GM04504 (cell line): Measurements from ENCODE around the gene SLC35F3.

Experiments used
- DNase-seq: peaks from one replicate; pipeline ENCODE4 v3.0.0-alpha.2; 2012; ENCODE audit warnings: low read depth

The SLC35F3 gene

GRCh38 chr1:234258071-234258470, 353.6 kb downstream of the SLC35F3 start:
- DNase-seq: no peak

- no peak for DNase-seq
Observed at GRCh38 chr1:234260578-234260977, 356.1 kb downstream of the SLC35F3 start.

- no peak for DNase-seq
Observed at GRCh38 chr1:234261545-234261944, 357.1 kb downstream of the SLC35F3 start.

DNA sequence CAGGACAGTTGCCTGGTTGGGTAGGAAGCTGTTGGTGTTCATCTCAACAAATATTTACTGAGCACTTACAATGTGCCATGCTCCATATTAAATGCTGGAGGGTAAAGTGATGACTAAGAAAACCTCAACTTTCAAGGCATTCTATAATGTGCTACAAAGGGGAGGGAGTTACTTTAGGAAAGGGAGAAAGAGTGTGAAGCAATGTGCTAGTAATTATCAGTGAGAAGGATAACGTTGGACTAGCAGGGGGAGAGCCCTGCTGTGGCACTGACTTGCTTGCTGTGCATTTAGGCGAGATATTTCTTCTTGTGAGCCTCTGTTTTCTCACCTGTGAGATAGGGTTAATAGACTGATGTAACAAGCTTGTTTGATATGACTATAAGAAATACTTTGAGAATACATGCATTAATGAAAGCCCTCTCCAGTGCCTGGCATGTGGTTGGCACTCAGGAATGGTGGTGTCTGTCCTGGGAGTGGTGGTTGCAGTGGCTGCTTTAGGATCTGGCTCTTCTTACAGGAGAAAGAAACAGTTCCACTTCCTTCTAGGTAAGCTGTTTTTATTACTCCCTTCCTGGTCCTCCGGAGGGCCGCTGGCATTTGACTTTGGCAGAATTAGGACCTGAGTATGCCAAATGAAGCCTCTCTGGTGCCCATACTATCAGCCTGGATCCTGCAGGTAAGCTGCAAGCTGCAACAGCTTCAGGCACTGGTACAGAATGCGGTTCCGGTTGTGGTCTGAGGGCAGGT, 357.7 kb downstream of the SLC35F3 start:
- DNase-seq: no peak

DNA sequence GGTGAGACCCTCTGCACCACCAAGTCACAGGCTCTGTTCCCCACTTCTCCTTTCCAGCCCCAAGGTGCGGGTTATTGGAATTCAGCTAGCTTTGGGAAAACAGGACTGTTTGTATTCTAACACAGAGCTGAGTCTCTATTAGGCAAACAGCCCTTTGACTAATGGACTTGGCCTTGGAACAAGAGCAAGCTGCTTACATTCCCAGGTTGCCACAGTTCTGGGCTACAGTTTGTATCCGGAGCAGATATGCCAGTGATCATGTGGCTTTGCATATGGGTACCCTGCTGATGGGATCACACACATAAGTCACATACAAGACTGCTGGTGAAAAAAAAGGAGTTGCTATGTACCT, 358.3 kb downstream of the SLC35F3 start:
- no peak for DNase-seq

- DNase-seq: no peak
Observed at GRCh38 chr1:234264832-234265231, 360.4 kb downstream of the SLC35F3 start.

- DNase-seq: no peak
Observed at GRCh38 chr1:234265321-234265720, 360.8 kb downstream of the SLC35F3 start.

GRCh38 chr1:234265861-234266260, 361.4 kb downstream of the SLC35F3 start:
- DNase-seq: no peak

DNA sequence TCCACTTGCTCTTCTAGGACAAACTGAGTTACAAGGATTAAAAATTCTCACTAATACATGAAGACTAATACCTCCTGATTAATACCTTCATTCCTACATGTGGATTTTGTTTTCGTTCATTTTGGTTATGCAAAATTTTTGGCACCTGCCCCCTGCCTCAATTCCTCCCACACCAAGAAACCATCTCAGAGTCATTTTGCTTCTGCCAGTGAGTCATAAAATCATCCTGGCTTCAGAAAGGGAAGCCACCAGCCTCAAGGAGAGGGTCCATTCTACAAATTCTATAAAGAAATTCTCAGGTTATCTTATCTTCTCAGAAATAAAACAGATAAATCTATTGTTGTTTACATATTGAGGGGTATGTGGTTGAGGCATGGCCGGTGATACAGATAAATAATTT, 365.6 kb downstream of the SLC35F3 start:
- no peak for DNase-seq

DNA sequence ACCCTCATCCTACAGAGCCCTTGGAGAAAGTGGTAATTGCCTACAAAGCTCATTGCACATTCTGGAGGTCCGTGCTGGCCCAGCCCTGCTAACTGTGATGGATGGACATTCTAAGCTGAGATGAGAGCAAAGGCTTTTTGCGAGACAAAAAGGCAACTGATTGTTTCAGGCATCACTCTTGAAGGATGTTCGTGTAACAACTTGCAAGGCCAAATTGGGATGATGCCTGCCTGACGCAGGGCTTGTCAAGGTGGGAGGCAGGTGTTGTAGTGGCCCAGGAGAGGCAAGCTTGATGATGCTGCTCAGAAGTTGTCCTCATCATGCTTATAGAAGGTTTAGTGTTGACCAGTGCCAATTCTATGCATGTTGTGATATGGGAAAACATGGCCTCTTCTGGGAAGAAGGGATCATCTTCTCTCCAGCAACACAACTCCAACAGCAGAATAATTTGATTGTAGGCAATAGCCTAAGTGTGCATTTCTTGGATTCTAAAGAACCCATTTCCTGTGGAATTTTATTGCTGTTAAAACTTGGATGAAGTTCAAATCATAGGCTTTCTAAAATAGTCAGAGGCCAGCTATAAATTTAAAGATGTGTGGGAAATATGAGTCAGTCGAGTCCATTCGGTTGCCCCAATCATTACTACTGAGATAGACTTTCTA, 366.2 kb downstream of the SLC35F3 start:
- no peak for DNase-seq

- no peak for DNase-seq
Observed at GRCh38 chr1:234271243-234271606, 366.7 kb downstream of the SLC35F3 start.

GRCh38 chr1:234272656-234273312, 368.3 kb downstream of the SLC35F3 start:
- DNase-seq: no peak

DNA sequence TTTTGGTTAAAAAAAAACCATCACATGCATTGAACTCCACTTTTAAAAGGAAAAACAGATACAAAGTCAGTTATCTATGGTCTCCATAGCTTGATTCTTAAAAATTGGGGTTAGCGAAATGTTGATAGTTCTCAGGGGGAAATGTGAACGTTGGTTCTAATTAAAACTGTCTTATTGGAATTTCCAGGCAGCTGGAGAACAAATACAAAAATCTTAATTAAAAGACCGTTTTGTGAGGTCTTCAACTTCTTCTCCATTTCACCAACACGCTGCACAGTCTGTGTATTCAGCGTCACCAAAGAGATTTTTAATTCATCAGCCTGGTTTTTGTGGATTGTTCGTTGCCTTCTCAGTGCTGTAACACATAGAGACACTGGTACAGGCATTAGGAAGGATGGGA, 369.5 kb downstream of the SLC35F3 start:
- no peak for DNase-seq

- DNase-seq: no peak
Observed at GRCh38 chr1:234276151-234276788, 371.8 kb downstream of the SLC35F3 start.

- no peak for DNase-seq
Observed at GRCh38 chr1:234277161-234277868, 372.8 kb downstream of the SLC35F3 start.

- DNase-seq: no peak
Observed at GRCh38 chr1:234279021-234279420, 374.5 kb downstream of the SLC35F3 start.

DNA sequence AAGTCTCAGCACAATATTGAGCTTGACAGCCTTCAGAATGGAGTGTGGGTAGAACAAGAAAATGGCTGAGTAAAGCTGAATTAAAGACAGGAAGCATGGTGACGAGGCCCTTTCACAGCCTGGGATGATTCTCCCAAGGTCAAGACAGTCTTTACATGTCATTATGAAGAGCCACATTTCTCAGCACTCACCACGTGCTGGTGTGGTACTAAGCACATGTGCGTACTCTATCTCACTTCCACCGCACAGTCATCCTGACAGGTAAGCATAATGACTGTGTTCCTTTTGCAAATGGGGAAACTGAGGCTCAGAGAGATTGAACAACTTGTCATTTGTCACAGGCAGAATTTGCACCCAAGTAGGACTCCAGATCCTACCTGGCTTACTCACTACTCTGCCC, 376.0 kb downstream of the SLC35F3 start:
- DNase-seq: no peak

DNA sequence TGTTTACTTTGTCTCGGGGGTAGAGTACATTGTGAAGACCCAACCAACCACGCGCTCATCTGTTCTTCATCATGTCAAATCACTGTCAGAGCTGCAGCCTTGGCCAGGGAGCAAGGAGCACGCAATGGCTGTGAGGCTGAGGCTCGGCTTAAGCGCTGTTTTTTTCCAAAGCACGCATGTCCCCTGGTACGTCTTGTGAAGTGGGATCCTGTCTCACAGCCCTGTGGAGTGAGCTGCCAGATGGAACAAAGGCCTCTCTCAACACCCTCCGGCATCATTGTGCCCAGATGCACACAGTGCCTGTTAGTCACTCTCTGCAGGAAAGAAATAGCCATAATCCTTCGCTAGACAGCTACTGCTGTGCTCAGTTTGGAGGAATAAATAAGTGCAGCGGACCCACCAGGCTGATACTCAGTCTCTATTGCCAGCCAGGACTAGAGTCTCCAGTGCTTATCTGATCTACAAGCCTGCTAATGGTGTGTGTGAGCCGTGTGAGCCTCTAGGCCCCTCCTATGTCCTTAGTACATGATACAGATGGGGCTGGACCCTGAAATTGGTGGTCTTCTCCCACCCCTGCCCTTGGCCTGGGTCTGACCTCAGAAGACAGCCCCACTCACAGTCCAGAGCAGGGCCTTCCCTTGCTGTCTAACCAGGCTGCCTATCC, 377.5 kb downstream of the SLC35F3 start:
- DNase-seq: no peak

- DNase-seq: no peak
Observed at GRCh38 chr1:234286206-234286605, 381.7 kb downstream of the SLC35F3 start.

GRCh38 chr1:234288946-234289345, 384.5 kb downstream of the SLC35F3 start:
- no peak for DNase-seq

GRCh38 chr1:234289538-234290305, 385.2 kb downstream of the SLC35F3 start:
- DNase-seq: no peak
